DMS153 treated with DMSO at 0.1 percent for 48 hours (cell line): ENCODE results near the gene UAP1.
"Not testable (repeated sequence)": the region's sequence is repeated elsewhere in the genome, so short reads cannot be mapped to it uniquely, and the experiment has no call there.

ENCODE experiments used
- DNase-seq: peaks from one replicate; lab custom pipeline; 2025; ENCODE audit not compliant: unreplicated experiment; lab: John Stamatoyannopoulos, UW

Gene UAP1

GRCh38 chr1:162564762-162565218 is 3.3 kb downstream of the UAP1 start:
- no peak for DNase-seq

GRCh38 chr1:162565460-162565859 is 3.9 kb downstream of the UAP1 start:
- no peak for DNase-seq

- no peak for DNase-seq
Measured at GRCh38 chr1:162566870-162567269, 5.3 kb downstream of the UAP1 start.

GRCh38 chr1:162568802-162569201 is 7.3 kb downstream of the UAP1 start:
- DNase-seq = no peak

- no peak for DNase-seq
Measured at GRCh38 chr1:162570718-162571117, 9.2 kb downstream of the UAP1 start.

- not testable (repeated sequence) for DNase-seq
Measured at GRCh38 chr1:162571121-162571520, 9.6 kb downstream of the UAP1 start.

GRCh38 chr1:162571696-162572095 is 10.2 kb downstream of the UAP1 start:
- peak; percentile 88 for DNase-seq

GRCh38 chr1:162573136-162573535 is 11.6 kb downstream of the UAP1 start:
- DNase-seq = no peak

- DNase-seq = no peak
Measured at GRCh38 chr1:162578071-162578700, 16.7 kb downstream of the UAP1 start.

- no peak for DNase-seq
Measured at GRCh38 chr1:162578936-162579335, 17.4 kb downstream of the UAP1 start.

GRCh38 chr1:162580308-162580707 is 18.8 kb downstream of the UAP1 start:
- no peak for DNase-seq

GRCh38 chr1:162582901-162583300 is 21.4 kb downstream of the UAP1 start:
- DNase-seq = not testable (repeated sequence)

GRCh38 chr1:162585101-162585500 is 23.6 kb downstream of the UAP1 start:
- not testable (repeated sequence) for DNase-seq

- DNase-seq = no peak
Measured at GRCh38 chr1:162587347-162587746, 25.8 kb downstream of the UAP1 start.

- DNase-seq = no peak
Measured at GRCh38 chr1:162587761-162588260, 26.3 kb downstream of the UAP1 start.

- no peak for DNase-seq
Measured at GRCh38 chr1:162590101-162590500, 28.6 kb downstream of the UAP1 start.

- no peak for DNase-seq
Measured at GRCh38 chr1:162590686-162591085, 29.2 kb downstream of the UAP1 start.

GRCh38 chr1:162596514-162597170 is 35.1 kb downstream of the UAP1 start:
- no peak for DNase-seq

GRCh38 chr1:162599451-162599850 is 37.9 kb downstream of the UAP1 start:
- no peak for DNase-seq

GRCh38 chr1:162603117-162603516 is 41.6 kb downstream of the UAP1 start:
- DNase-seq = not testable (repeated sequence)

GRCh38 chr1:162605225-162605927 is 43.9 kb downstream of the UAP1 start:
- no peak for DNase-seq

GRCh38 chr1:162609306-162609705 is 47.8 kb downstream of the UAP1 start:
- no peak for DNase-seq
